Esophagus squamous epithelium (tissue), 5 donors: ENCODE data around the gene TMEM191C. TPM values are rescaled to one million over a fixed set of nuclear protein-coding genes. Genes with fewer than 3 reads are reported as not detected.
"Not testable (repeated sequence)": the region's sequence is repeated elsewhere in the genome, so short reads cannot be mapped to it uniquely, and the experiment has no call there.

ENCODE experiments used
- DNase-seq: peaks from one replicate; lab custom pipeline; 2025; lab: John Stamatoyannopoulos, UW
- H3K27ac ChIP-seq, 4 donors: fragments of 200-600 bp; sonication (generic); one replicate each; pipeline ENCODE4 v1.5.1; 2016 to 2019; ENCODE audit warnings: mild to moderate bottlenecking in 1 of 4
- H3K27me3 ChIP-seq, 4 donors: fragments of 200-600 bp; sonication (generic); 1 replicate in 3 of 4; 2 replicates in 1 of 4; pipeline versions ENCODE4 v1.5.1 to v1.6.0; 2017 to 2021; ENCODE audit warnings: antibody characterized with exemption in 1 of 4
- H3K36me3 ChIP-seq, 3 donors: fragments of 200-600 bp; sonication (generic); one replicate each; pipeline ENCODE4 v1.5.1; 2016 to 2019
- H3K4me1 ChIP-seq, 3 donors: fragments of 200-600 bp; sonication (generic); one replicate each; pipeline ENCODE4 v1.5.1; 2017 to 2019
- H3K4me3 ChIP-seq, 4 donors: fragments of 200-600 bp; sonication (generic); 1 replicate in 3 of 4; 2 replicates in 1 of 4; pipeline ENCODE4 v1.5.1; 2016 to 2019; ENCODE audit warnings: mild to moderate bottlenecking in 2 of 4, moderate library complexity in 1 of 4
- H3K9me3 ChIP-seq, 3 donors: fragments of 200-600 bp; sonication (generic); one replicate each; pipeline ENCODE4 v1.5.1; 2016 to 2019
- CTCF ChIP-seq, 6 experiments: fragments of 450-650 bp in 4 of 6; fragments of 200-600 bp in 2 of 6; sonication (generic) in 2 of 6; IDR thresholded peaks; one replicate each; pipeline ENCODE4 v1.5.1; 2016 to 2019; ENCODE audit warnings: antibody characterized with exemption in 6 of 6, mild to moderate bottlenecking in 4 of 6, moderate library complexity in 4 of 6
- WGBS, 2 donors: methylation state at CpG; one replicate each; pipeline ENCODE4 v1.1.5; 2018; 5-methylcytosine and 5-hydroxymethylcytosine counted together
- intact Hi-C: fragments of 100-400 bp; cut with DNase I; formaldehyde crosslinking; loops from one replicate; pipeline ENCODE4 v1.15.0; 2022
- total RNA-seq, 4 donors: library from RNA; depleted of rRNA; stranded (reverse); fragments of >200 nt; gene quantifications; one replicate each; pipeline ENCODE4 v1.1.0, GENCODE V29; 2016
- donor health status: DM: yes; HTN: yes; CAD: no.

The TMEM191C gene
- total RNA-seq, 4 donors from 2014 or later, result 0.22 to 13.8 (median 4.7) TPM

GRCh38 chr22:21469097-21469994, 2.2 kb downstream of the TMEM191C start:
- H3K4me1 ChIP-seq, DNase-seq, H3K27ac ChIP-seq, H3K36me3 ChIP-seq, H3K9me3 ChIP-seq, intact Hi-C loops, H3K27me3 ChIP-seq: not testable (repeated sequence)
- peak overlapping the region in 1 of 4 donors; percentile 30 for H3K4me3 ChIP-seq
- TF ChIP-seq CTCF (IDR thresholded peaks at IDR 0.05), result peak in 1 of 6 experiments; percentile 6
- WGBS, 2 donors, result no CpG with 5 or more reads among the region's 87 CpGs

DNA sequence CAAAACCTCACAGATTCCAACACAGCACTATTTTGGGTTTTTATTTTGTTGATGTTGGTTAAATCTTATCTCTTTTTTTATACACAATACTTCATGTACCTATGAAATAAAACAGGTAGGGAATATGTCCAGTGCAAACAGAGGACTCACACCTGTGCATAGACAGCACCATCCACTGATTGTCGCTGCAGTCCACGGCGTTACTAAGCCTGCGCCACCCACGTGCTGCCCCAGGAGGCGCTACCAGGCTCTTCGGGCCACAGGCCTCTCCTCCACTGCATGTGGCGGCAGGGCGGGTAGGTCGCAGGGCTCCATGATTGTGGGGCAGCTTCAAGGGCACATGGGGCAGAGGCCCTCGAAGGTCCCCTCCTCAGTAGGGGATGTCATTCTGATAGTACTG, 5.8 kb downstream of the TMEM191C start:
- H3K27ac ChIP-seq, DNase-seq, H3K4me3 ChIP-seq, H3K27me3 ChIP-seq, intact Hi-C loops, H3K9me3 ChIP-seq, H3K36me3 ChIP-seq, H3K4me1 ChIP-seq: not testable (repeated sequence)
- no CpG with 5 or more reads among the region's 11 CpGs for WGBS, 2 donors

DNA sequence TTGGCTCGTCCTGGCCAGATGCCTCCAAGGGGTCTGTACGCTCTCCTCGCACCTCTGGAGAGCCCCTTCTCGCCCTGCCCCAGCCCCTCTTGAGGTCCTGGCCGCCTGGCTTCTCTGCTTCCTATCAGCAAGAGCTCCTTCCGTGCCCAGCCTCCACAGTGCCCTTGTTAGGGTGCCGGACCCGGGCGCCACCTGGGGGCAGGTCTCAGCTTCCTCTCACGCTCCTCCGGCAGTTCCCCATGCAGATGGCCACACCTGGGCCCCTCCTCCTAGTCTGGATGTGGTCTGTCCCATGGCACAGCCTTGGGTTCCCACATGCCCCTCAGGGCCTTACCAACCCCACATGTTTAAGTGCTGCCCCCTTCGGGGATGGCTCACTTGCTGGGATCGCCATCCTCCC, 6.5 kb downstream of the TMEM191C start:
- H3K27me3 ChIP-seq, H3K27ac ChIP-seq, H3K4me1 ChIP-seq, DNase-seq, H3K9me3 ChIP-seq, intact Hi-C loops, H3K4me3 ChIP-seq, H3K36me3 ChIP-seq: not testable (repeated sequence)
- no CpG with 5 or more reads among the region's 13 CpGs for WGBS, 2 donors

DNA sequence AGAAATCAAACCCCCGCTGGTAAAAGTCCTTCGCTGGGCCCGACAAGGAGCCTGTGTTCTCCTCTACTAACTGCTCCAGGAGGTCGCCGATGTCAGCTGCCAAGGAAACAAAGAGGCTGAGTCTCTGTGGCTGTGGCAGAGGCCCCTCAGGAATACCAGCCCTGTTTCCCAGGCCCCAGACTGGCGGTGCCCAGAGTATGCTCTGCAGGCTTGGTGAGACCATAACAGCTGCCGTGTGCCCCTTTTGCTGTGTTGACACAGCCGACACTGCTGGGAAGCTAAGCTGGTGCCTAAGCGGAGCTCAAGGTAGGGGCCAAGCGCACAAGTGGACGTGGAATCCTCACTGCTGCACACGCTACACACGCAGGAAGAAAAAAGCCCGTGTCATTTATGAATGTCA, 16.9 kb downstream of the TMEM191C start:
- WGBS, 2 donors, result no CpG with 5 or more reads among the region's 14 CpGs
- H3K27me3 ChIP-seq, DNase-seq, H3K27ac ChIP-seq, H3K4me1 ChIP-seq, intact Hi-C loops, H3K36me3 ChIP-seq, H3K4me3 ChIP-seq, H3K9me3 ChIP-seq: not testable (repeated sequence)

- H3K9me3 ChIP-seq, H3K36me3 ChIP-seq, intact Hi-C loops, H3K4me3 ChIP-seq, H3K4me1 ChIP-seq, DNase-seq, H3K27me3 ChIP-seq, H3K27ac ChIP-seq: not testable (repeated sequence)
- WGBS, 2 donors, result no CpG with 5 or more reads among the region's 17 CpGs
These were observed 20.5 kb downstream of the TMEM191C start for GRCh38 chr22:21487723-21488122.

DNA sequence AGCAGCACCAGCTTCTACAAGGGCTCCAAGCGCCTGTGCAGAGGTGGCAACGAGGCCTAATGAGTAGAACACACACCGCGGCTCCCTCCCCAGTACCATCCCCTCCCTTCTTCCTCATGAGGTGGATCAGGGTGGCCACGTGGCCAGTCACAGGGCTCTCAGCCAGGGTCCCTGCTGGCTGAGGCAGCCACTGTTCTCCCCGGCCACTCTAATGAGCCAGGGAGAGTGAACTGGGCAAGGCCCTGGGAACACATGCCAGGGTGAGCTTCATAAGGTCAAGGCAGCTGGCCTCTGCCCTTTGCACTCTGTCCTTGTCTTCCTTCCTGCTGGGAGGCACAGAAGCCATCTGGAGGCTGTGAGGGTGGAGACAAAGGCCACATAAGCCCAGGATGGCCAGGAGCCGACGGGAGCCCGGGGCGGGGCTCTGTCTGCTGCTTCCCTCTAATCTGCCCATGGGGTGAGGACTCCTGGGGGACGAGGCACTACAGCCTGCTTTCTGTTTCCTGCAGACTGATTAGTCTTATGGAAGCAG, 22.0 kb downstream of the TMEM191C start:
- H3K27me3 ChIP-seq, H3K4me3 ChIP-seq, H3K9me3 ChIP-seq, H3K27ac ChIP-seq, H3K36me3 ChIP-seq, DNase-seq, intact Hi-C loops, H3K4me1 ChIP-seq: not testable (repeated sequence)
- WGBS, 2 donors, result no CpG with 5 or more reads among the region's 11 CpGs

GRCh38 chr22:21490556-21490955, 23.4 kb downstream of the TMEM191C start:
- not testable (repeated sequence) for DNase-seq
- WGBS, 2 donors, result no CpG with 5 or more reads among the region's 6 CpGs

GRCh38 chr22:21492271-21492670, 25.1 kb downstream of the TMEM191C start:
- H3K4me1 ChIP-seq, H3K9me3 ChIP-seq, H3K36me3 ChIP-seq, H3K4me3 ChIP-seq, H3K27ac ChIP-seq, DNase-seq, intact Hi-C loops, H3K27me3 ChIP-seq: not testable (repeated sequence)
- WGBS, 2 donors, result no CpG with 5 or more reads among the region's 8 CpGs

More at GRCh38 chr22:21490556-21490955, 23.4 kb downstream of the TMEM191C start:
- H3K4me3 ChIP-seq, H3K4me1 ChIP-seq, H3K36me3 ChIP-seq, H3K9me3 ChIP-seq, H3K27ac ChIP-seq, intact Hi-C loops, H3K27me3 ChIP-seq: not testable (repeated sequence)

GRCh38 chr22:21493789-21494782, 26.9 kb downstream of the TMEM191C start:
- H3K4me3 ChIP-seq, H3K36me3 ChIP-seq, H3K27me3 ChIP-seq, H3K27ac ChIP-seq, H3K4me1 ChIP-seq, DNase-seq, intact Hi-C loops, H3K9me3 ChIP-seq: not testable (repeated sequence)
- no CpG with 5 or more reads among the region's 23 CpGs for WGBS, 2 donors

DNA sequence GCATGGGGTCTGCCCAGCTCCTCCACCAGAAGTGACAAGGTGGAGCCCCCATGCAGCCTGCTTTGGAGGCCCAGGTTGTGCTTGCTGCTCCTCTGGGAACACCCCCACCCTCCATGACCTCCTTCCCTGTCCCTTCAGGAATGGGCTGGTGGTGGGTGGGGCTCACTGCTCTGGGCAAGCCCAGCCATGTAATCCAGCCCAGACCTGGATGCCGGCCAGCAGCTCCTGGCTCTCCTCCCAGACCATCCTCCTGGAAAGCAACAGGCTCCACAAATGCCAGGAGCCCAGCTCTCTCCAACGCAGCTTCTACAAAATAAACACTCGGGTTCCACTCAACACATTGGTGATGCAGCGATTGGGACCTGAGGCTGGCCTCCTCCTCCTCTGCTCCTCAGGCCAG, 30.8 kb downstream of the TMEM191C start:
- H3K4me3 ChIP-seq, H3K36me3 ChIP-seq, H3K9me3 ChIP-seq, H3K27me3 ChIP-seq, DNase-seq, H3K4me1 ChIP-seq, intact Hi-C loops, H3K27ac ChIP-seq: not testable (repeated sequence)
- WGBS, 2 donors, result no CpG with 5 or more reads among the region's 4 CpGs

GRCh38 chr22:21498489-21498888, 31.3 kb downstream of the TMEM191C start:
- intact Hi-C loops, H3K36me3 ChIP-seq, H3K4me1 ChIP-seq, H3K27me3 ChIP-seq, DNase-seq, H3K27ac ChIP-seq, H3K9me3 ChIP-seq, H3K4me3 ChIP-seq: not testable (repeated sequence)
- no CpG with 5 or more reads among the region's 7 CpGs for WGBS, 2 donors
